HEK293T (cell line): ENCODE measurements around the gene PIGR.

Experiments
- BHLHE40 ChIP-seq: fragments of 450-650 bp; IDR thresholded peaks from 2 replicates; pipeline ENCODE4 v1.6.1; 2016; ENCODE audit warnings: mild to moderate bottlenecking, moderate library complexity, borderline replicate concordance
- ELF4 ChIP-seq: fragments of 450-650 bp; IDR thresholded peaks from 2 replicates; pipeline ENCODE4 v1.6.1; 2017; ENCODE audit warnings: antibody characterized with exemption
- FOXM1 ChIP-seq: fragments of 450-650 bp; IDR thresholded peaks from 2 replicates; pipeline ENCODE4 v1.6.1; 2017; ENCODE audit warnings: mild to moderate bottlenecking, borderline replicate concordance
- SUZ12 ChIP-seq: fragments of 450-650 bp; IDR thresholded peaks from 2 replicates; pipeline ENCODE4 v1.6.1; 2016; ENCODE audit warnings: mild to moderate bottlenecking
- ZNF384 ChIP-seq: fragments of 450-650 bp; IDR thresholded peaks from 2 replicates; pipeline ENCODE4 v1.6.1; 2016

GRCh38 chr1:206880314-206880713 is 66.0 kb downstream of the PIGR start:
- no peak for TF ChIP-seq FOXM1
- no peak for TF ChIP-seq BHLHE40
- no peak for TF ChIP-seq ZNF384
- no peak for TF ChIP-seq ELF4
- no peak for TF ChIP-seq SUZ12
